ENCODE data around the gene WDFY4.

Gene WDFY4

GRCh38 chr10:48690791-48691660, 6.4 kb downstream of the WDFY4 start:
- no peak for DNase-seq

- no peak for DNase-seq
These were observed 7.3 kb downstream of the WDFY4 start for GRCh38 chr10:48691812-48692528.

GRCh38 chr10:48692748-48693147, 8.1 kb downstream of the WDFY4 start:
- DNase-seq = no peak

GRCh38 chr10:48693206-48693605, 8.5 kb downstream of the WDFY4 start:
- DNase-seq = no peak

GRCh38 chr10:48694371-48695030, 9.8 kb downstream of the WDFY4 start:
- DNase-seq = no peak

- no peak for DNase-seq
These were observed 11.2 kb downstream of the WDFY4 start for GRCh38 chr10:48695636-48696534.

GRCh38 chr10:48696535-48696873, 11.8 kb downstream of the WDFY4 start:
- DNase-seq = no peak

- no peak for DNase-seq
These were observed 12.4 kb downstream of the WDFY4 start for GRCh38 chr10:48697091-48697490.

GRCh38 chr10:48697821-48698764, 13.4 kb downstream of the WDFY4 start:
- DNase-seq = no peak

- DNase-seq = no peak
These were observed 14.4 kb downstream of the WDFY4 start for GRCh38 chr10:48699011-48699627.

GRCh38 chr10:48700071-48700470, 15.4 kb downstream of the WDFY4 start:
- no peak for DNase-seq

GRCh38 chr10:48700493-48700892, 15.8 kb downstream of the WDFY4 start:
- DNase-seq = no peak

- no peak for DNase-seq
These were observed 16.6 kb downstream of the WDFY4 start for GRCh38 chr10:48701139-48701901.

GRCh38 chr10:48701941-48702340, 17.3 kb downstream of the WDFY4 start:
- DNase-seq = no peak

GRCh38 chr10:48703531-48704122, 19.0 kb downstream of the WDFY4 start:
- DNase-seq = no peak

GRCh38 chr10:48704156-48704555, 19.5 kb downstream of the WDFY4 start:
- DNase-seq = no peak

- DNase-seq = no peak
These were observed 20.8 kb downstream of the WDFY4 start for GRCh38 chr10:48705401-48705938.

GRCh38 chr10:48707472-48707871, 22.8 kb downstream of the WDFY4 start:
- DNase-seq = no peak

GRCh38 chr10:48708144-48708543, 23.5 kb downstream of the WDFY4 start:
- DNase-seq = no peak
